GM21723 (cell line): ENCODE measurements around the gene SCT.
"Not testable (repeated sequence)": the region's sequence is repeated elsewhere in the genome, so short reads cannot be mapped to it uniquely, and the experiment has no call there.

Source experiments
- ATAC-seq: cut with Tn5 transposase; IDR thresholded peaks from one replicate; pipeline ENCODE4 v1.9.1; 2021; ENCODE audit warnings: mild to moderate bottlenecking, moderate library complexity; ENCODE audit not compliant: unreplicated experiment

Gene SCT, protein sequence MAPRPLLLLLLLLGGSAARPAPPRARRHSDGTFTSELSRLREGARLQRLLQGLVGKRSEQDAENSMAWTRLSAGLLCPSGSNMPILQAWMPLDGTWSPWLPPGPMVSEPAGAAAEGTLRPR

DNA sequence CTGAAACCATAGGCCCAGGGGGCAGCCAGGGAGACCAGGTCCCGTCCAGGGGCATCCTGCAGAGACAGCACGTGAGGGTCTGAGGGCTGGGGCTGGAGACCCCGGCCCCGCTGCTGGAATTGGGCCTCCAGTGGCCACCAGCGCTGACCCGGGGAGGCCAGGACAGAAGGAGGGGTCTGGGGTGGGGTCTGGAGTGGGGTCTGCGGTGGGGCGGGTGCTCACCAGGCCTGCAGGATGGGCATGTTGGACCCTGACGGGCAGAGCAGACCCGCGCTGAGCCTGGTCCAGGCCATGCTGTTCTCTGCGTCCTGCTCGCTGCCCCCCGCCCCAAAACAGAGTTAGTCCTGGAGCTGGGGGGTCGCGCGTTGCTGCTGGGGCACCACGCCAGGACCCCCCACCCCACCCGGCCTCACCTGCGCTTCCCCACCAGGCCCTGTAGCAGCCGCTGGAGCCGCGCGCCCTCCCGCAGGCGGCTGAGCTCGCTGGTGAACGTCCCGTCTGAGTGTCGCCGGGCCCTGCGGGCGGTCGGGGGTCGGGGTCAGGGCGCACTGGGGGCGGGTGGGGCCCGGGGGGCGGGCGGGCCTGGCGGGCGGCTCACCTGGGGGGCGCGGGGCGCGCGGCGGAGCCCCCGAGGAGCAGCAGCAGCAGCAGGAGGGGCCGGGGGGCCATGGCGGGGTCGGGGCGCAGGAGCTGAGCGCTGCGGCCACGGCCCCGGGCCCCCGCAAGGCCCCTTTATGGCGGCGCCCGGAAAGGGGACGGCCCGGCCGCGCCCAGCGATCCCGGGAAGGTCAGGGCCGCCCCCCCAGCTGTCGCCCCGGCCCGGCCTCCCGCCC, at the start of gene SCT:
Gene SCT (minus strand): TSS at position 707 of the 833 bp plus-strand sequence. CDS start 38 bp downstream, at position 669.
- no peak for ATAC-seq

DNA sequence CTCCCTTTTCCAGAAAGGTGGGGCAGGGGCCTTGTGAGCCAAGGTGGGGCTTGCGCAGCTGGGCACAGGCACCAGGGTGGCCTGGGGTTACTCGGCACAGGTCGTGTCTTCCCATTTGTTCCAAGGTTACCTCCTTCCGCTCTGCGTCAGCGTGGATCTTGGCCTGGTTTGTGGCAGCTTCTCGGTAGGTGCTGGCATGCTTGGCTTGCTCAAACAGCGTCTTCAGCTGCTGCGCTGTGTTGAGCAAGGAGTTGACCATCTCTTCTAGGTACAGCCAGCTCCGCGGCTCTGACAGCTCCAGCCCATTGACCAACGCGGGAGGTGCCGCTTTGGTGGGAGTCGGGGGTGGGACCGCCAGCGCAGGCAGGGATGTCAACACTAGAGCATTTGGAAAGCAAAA, 47.4 kb upstream of the SCT start:
- no peak for ATAC-seq

DNA sequence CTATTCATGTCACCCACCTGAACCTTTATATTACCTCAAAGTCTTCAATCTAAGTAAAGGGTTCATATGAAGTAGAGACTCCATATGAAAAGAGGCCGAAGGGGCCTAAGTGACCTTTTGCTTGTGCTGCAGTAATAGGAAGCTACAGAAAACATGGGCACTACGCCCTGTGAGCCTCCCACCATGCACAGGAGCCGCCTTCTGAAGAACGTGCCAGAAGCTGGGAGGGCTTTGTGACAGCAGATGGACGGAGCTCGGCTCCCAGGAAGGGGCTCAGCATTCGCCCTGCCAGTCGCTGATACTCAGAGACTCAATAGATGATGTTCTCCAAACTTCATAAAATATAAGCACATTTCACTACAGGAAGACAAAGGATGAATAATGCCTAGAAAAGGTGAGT, 46.9 kb upstream of the SCT start:
- no peak for ATAC-seq

DNA sequence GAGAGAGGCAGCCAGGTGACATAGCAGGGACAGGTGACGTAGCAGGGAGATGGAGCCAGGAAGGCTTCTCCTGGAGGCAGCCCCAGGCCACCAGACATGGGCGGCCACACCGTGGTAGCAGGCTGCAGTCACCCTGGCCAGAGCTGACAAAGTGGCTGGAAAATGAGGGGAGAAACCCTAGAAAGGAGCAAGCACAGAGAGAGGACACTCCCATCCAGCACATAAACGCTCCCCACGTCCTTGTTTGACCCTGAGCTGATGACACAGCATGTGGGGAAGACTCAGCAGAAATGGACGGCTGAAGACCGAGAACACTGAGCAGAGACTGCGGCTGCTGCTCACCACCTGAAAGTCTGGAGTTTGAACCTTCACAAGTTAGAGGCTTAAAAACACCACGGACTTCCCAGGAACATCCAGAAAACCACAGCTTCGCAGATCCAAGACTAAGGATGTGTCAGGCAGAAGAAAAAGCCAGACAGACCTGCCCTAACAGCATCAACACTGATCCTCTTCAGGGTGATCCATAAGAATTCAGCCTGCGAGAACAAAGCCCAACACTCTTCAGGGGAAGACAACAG, 38.8 kb upstream of the SCT start:
- ATAC-seq, result no peak

DNA sequence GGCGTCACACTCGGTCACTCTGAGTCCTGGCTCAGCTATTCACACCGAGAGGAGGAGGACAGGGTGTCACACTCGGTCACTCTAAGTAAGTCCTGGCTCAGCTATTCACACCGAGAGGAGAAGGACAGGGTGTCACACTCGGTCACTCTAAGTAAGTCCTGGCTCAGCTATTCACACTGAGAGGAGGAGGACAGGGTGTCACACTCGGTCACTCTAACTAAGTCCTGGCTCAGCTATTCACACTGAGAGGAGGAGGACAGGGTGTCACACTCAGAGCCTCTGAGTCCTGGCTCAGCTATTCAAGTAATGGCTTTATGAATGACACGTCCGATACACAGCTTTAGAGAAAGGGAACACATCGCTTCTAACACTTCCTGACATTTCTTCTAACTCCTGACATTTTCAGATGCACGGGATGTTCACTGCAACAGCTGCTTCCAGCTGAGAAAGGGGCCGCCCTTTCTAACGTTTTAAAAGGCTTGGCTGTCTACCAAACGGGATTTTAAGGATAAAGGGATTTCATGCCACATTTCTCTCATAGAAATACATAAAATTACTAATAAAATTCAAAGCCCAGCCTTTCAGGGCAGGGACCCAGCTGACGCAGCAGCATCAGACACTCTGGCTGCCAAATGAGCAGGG, 38.2 kb upstream of the SCT start:
- ATAC-seq, result no peak

DNA sequence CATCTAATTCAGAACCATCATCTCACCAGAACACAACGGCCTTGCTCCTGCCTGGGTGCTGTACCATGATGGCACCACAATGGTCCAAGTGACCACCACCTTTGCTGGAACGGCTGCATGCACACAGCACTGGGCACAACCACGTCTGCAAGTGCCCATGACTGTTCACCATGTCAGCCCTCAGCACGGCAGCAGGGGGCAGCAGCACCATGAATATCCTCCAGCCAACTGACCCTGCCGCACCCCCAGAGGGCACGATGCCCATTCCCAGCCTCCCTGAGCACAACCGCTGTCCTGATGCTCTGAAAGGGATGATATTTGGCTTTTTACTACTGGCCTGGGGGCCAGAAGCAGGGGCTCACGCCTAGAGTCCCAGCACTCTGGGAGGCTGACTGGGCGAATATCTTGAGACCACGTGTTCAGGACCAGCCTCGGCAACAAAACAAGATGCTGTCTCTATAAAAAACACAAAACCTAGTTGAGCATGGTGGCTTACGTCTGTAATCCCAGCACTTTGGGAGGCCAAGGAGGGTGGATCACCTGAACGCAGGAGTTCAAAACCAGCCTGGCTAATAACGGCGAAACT, 35.8 kb upstream of the SCT start:
- no peak for ATAC-seq

DNA sequence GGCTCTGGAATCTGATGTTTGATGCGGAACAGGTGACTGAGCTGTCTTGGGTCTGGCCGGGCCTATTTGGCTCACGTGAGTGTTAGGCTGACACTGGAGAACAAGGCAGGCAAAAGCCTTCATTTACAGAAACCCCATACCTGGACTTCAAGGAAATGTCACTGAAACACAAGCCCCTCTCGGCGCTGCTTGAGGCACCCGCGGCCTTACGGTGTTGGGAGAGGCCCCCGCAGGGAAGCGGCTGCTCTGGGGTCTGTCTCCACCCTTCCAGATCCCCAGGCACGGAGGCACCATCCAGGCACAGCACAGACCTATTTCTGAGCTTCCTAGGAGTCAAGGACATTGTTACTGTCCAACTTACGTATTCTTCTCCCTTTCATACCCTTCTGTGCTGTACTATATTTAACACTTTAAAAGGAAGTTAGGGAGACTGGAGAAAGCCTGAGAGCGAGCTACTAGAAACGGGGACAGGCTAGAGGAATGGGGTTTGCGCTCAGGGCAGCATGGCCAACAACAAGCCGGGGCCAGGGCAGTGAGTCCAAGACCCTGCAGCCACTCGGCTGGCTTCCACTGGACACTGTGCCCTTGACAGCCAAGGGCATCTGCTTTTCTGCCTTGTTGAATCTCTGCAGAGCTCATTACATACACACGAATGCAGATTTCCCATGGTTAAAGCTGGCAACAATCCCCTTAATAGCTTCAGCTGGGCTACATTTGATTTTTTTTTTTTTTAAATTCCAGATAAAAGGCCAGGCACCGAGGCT, 33.9 kb upstream of the SCT start:
- no peak for ATAC-seq

DNA sequence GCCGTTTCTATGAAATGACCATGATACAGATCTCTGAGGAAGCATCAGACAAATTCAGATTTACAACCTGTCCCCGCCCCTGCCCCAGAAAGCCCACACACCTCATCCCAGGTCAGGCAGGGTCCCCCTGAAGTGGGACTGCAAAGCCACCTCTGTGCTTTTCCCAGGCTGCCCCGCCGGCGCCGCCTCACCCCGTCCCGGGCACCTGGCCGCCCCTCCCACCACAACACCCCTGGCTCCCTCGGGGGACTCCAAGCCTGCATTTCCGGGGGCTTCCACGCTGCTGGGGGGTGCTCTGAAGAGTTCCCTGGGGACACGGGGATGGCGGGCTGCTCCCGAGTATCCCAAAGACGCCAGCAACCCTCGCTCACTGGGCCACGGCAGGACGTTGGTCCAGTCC, 33.3 kb upstream of the SCT start:
- ATAC-seq, result no peak

DNA sequence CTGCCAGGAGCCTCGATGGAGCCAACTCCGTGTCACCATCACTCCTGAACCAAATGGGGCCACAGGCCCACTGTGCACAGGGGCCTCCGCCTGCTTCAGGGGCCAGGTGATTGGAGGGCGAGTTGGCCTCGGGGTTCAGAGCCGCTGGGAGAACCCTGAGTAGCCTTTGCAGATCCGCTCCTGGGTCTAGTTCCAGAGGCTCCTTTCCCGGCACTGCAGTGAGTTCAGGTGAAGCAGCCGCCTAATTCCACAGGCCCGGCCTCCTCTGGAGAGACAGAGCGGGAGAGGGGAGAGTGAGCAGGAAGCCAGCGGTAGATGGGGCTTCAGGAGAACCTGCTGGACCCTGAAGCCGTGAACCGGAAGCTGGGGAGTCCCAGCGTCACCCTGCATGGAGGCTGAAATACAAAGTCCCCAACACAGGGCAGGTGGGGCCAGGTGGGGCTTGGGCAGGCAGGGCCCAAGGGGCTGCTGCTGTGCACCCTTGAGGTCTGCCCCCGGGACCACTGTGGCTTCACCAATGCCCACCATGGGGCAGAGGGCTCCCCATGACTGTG, 32.6 kb upstream of the SCT start:
- ATAC-seq, result no peak

DNA sequence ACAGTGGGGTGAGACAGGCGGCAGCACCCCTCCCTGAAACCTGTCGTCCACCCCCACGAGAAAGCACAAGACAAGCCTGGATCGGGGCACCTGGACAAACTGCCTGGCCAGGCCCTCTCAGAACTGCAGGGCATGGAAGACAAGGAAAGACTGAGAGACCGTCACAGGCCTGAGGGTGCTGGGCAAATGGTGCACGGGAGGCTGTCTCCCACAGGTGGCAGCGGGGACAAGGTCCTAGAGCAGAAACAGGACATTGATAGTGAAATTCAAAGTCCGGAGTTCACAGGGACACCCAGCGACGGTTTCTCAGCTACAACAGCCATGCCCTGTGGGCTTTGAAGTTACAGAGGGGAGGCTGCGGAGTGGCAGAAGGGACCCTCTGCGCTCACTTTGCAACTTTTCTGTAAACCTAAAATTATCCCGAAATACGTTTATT, 30.7 kb upstream of the SCT start:
- no peak for ATAC-seq

DNA sequence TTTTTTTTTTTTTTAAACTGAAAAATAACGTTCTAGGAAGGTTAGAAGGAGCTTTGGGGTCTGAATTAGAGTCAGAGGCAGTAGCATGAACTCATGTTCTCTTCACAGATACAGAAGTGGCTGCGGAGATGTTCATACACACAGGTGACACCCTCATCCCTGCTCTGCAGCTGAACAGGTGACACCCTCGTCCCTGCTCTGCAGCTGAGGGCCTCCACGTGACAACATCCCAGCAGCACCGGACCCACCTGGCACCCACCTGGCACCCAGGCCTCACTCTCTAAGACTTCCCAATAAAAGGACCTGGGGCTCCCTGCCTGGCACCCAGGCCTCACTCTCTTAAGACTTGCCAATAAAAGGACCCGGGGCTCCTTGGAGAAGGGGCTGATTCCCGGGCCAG, 29.9 kb upstream of the SCT start:
- no peak for ATAC-seq

DNA sequence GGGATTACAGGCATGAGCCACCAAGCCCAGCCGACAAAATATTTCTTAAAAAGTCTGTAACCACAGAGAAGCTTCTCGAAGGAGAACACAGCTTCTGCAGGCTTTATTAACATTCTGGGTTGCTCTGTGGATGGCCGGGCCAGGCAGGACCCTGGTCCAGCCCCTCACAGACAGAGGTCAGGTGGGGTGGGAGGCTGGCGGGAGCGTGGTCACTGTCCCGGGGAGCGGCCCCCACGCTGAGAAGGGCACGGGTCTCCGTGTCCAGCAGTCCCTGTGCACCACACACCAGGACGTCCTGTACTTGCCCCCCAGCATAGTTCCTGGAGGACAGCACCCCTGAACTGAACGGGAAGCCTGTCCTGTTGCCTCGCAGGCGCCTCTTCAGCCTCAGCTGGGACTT, 29.4 kb upstream of the SCT start:
- ATAC-seq, result no peak

DNA sequence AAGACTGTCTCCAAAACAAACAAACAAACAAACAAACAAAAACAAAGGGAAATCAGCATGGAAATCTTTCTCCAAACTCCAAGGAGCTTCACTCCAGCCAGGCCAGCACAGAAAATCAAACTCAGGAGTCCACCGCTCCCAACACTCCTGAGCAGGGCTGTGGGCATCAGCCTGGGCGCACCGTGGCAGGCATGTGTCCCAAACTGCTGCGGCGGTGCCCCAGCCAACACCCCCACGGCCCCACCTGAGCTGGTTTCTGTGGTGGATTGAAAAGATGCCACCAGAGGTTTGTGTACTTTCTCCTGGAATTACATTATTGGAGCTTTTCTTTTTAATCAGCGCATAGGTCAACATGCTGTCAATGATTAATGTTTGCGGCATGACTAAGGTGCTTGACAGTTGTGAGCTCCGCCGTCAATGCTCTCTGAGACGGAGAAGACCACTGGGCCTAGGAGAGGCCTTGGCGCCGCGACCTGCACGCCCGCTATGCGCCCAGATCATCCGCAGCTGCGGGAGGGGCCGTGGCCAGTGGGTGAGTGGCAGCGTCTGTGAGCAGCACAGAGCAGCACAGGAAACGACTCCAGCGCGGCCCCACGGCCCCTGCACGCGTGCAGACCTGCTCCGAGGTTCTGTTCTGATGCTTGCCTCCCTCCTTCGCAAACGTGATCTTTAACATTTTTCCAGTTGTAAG, 28.2 kb upstream of the SCT start:
- no peak for ATAC-seq

DNA sequence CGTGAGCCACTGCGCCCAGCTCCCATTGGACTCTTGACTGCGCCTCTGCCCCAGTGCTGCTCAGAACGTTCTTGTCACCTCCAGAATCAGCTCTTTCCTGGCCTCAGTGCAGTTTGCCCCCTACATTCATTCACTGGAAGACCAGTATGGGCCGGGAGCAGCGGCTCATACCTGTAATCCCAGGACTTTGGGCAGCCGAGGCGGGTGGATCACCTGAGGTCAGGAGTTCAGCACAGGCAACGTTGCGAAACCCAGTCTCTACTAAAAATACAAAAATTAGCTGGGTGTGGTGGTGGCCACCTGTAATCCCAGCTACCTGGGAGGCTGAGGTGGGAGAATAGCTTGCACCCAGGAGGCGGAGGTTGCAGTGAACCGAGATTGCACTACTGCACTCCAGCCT, 27.5 kb upstream of the SCT start:
- ATAC-seq, result not testable (repeated sequence)

DNA sequence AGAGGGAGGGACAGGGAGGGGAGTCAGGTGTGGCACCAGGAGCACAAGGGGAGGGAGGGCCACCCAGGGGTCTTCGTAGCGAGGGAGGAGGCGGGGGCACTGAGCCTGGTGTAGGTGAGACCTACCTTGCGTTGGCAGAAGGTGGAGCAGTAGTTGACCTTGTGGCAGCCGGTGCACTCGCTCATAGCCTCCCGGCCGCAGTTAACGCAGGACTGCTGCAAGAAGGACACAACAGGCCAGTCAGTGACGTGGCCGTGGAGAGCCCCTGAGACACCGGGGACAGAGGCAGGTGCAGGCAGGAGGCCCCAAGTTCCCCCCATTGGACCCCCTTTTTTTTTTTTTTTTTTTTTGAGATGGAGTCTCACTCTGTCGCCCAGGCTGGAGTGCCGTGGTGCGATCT, 26.9 kb upstream of the SCT start:
- ATAC-seq, result no peak

DNA sequence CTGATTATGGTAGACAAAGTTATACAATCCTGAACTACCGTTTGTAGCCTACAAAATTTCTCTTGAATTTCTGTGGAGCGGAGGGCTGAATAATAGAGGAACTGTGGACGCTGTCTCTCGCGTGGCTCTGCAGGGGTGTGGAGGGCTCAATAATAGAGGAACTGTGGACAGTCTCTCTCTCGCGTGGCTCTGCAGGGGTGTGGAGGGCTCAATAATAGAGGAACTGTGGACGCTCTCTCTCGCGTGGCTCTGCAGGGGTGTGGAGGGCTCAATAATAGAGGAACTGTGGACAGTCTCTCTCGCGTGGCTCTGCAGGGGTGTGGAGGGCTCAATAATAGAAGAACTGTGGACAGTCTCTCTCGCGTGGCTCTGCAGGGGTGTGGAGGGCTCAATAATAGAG, 26.2 kb upstream of the SCT start:
- ATAC-seq, result not testable (repeated sequence)

DNA sequence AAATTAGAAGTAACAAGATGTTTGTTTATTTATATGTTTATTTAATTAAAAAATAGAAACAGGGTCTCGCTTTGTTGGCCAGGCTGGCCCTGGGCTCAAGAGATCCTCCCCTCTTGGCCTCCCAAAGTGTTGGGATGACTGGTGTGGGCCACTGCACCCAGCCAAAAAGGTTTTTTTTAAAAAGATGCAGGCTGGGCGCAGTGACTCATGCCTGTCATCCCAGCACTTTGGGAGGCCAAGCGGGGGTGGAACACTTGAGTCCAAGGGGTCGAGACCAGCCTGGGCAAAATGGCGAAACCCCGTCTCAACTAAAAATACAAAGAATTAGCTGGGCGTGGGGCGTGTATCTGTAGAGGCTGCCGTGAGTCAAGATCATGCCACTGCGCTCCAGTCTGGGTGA, 23.5 kb upstream of the SCT start:
- no peak for ATAC-seq

DNA sequence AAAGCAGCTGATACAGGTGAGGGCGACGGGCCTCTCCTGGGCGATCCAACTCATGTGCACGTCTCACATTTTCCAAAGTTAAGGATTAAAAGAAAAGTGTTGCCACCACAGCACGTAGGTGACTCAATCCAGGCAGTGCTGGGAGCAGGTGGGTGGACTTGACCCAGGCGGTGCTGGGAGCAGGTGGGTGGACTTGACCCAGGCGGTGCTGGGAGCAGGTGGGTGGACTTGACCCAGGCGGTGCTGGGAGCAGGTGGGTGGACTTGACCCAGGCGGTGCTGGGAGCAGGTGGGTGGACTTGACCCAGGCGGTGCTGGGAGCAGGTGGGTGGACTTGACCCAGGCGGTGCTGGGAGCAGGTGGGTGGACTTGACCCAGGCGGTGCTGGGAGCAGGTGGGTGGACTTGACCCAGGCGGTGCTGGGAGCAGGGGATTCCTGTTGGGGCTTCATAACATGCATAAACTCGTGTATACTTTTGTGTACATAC, 20.7 kb upstream of the SCT start:
- not testable (repeated sequence) for ATAC-seq

DNA sequence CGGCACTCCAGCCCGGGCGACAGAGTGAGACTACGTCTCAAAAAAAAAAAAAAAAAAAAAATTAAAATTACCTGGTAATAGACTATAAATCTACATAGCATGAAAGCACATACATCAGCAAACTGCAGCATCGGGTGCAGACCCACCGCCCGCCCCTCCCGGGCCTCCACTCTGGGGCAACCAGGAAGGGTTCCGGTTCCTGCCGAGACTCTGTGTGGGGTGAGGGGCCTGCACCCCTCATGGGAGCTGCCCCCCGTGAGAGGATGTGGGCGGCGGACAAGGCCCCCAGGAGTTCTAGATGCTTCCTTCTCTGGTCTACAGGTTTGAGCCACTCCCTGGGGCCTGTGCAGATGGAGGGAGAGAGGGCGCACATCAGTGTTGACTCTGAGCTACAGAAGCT, 19.2 kb upstream of the SCT start:
- ATAC-seq, result no peak

DNA sequence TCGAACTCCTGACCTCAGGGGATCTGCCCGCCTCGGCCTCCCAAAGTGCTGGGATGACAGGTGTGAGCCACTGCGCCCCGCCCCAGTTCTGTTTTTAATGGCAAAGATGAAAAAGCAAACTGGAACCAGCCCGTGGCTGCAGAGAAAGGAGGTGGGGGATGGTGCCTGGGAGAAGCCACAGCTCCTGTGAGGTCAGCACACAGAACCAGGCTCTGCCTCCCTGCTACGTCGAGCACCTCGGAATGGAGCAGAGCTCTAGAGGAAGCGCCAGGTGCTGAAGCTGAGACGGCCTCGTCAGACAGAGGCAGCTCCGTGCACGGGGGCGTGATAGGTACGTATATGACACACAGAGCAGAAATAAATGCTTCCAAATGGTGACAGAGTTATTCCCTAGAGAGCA, 18.6 kb upstream of the SCT start:
- no peak for ATAC-seq
